Measurements from ENCODE around the gene ABCB4. TPM values are rescaled to one million over a fixed set of nuclear protein-coding genes. Genes with fewer than 3 reads are reported as not detected.

The ABCB4 gene
- total RNA-seq, 1 donor from 2014 or later: 0.48 TPM

DNA sequence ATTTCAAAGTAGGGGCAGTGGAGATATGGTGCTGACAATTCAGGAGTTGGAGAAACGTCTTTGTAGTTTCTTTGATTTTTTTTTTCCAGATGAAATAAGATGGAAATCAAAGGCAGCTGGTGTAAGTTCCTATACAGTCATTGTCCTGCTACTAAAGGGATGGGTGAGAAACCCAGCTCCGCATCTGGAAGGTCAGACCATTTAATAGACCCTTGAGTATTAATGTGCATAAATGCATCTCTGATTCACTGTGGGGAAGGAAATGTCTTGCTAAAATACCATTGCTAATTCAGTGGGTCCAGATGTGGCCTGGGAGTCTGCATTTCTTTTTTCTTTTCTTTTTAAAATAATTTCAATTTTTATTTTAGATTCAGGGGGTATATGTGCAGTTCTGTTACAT is 15.5 kb downstream of the ABCB4 start:
- H3K4me1 ChIP-seq (ENCODE audit: insufficient read depth, low read length): no peaks in the 10 kb centered on the region
- no peaks in the 10 kb centered on the region for H3K36me3 ChIP-seq (ENCODE audit: insufficient read depth, low read length)
- H3K79me2 ChIP-seq (ENCODE audit: insufficient read depth, low read length): no peaks in the 10 kb centered on the region
- no peaks in the 10 kb centered on the region for H3K27me3 ChIP-seq (ENCODE audit: insufficient read depth, low read length)
- FAIRE-seq (no peak), DNase-seq (ENCODE audit: low read depth) (no peak)
- no peaks in the 10 kb centered on the region for H4K20me1 ChIP-seq (ENCODE audit: insufficient read depth, low read length)
- Mint-ChIP-seq H3K27ac (ENCODE audit: unreplicated experiment) (no peak overlapping the region), H3K36me3 (ENCODE audit: low read depth, unreplicated experiment) (no peaks in the 10 kb centered on the region), H3K27me3 (ENCODE audit: low read depth, unreplicated experiment) (no peaks in the 10 kb centered on the region), H3K9me3 (ENCODE audit: unreplicated experiment) (no peaks in the 10 kb centered on the region), H3K4me3 (ENCODE audit: unreplicated experiment) (no peak overlapping the region), H3K4me1 (ENCODE audit: low read depth, unreplicated experiment) (no peaks in the 10 kb centered on the region)
- no peak overlapping the region for H3K4me3 ChIP-seq (ENCODE audit: insufficient read depth, low read depth, low read length)
- no peak overlapping the region for H2AFZ ChIP-seq (ENCODE audit: low read depth, low read length)
- H3K4me2 ChIP-seq (ENCODE audit: low read length): no peak overlapping the region
- H3K27ac ChIP-seq (ENCODE audit: low read depth, low read length): no peak overlapping the region
- no peak overlapping the region for H3K9ac ChIP-seq (ENCODE audit: low read length)
- no peaks in the 10 kb centered on the region for H3K9me3 ChIP-seq (ENCODE audit: insufficient read depth, low read depth, low read length)
- TF ChIP-seq EZH2 (IDR thresholded peaks at IDR 0.05; ENCODE audit: insufficient read depth, low read length): no peak
- TF ChIP-seq, protein P1, sequence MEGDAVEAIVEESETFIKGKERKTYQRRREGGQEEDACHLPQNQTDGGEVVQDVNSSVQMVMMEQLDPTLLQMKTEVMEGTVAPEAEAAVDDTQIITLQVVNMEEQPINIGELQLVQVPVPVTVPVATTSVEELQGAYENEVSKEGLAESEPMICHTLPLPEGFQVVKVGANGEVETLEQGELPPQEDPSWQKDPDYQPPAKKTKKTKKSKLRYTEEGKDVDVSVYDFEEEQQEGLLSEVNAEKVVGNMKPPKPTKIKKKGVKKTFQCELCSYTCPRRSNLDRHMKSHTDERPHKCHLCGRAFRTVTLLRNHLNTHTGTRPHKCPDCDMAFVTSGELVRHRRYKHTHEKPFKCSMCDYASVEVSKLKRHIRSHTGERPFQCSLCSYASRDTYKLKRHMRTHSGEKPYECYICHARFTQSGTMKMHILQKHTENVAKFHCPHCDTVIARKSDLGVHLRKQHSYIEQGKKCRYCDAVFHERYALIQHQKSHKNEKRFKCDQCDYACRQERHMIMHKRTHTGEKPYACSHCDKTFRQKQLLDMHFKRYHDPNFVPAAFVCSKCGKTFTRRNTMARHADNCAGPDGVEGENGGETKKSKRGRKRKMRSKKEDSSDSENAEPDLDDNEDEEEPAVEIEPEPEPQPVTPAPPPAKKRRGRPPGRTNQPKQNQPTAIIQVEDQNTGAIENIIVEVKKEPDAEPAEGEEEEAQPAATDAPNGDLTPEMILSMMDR (IDR thresholded peaks at IDR 0.05; ENCODE audit: insufficient read depth, low read depth, low read length): no peak

DNA sequence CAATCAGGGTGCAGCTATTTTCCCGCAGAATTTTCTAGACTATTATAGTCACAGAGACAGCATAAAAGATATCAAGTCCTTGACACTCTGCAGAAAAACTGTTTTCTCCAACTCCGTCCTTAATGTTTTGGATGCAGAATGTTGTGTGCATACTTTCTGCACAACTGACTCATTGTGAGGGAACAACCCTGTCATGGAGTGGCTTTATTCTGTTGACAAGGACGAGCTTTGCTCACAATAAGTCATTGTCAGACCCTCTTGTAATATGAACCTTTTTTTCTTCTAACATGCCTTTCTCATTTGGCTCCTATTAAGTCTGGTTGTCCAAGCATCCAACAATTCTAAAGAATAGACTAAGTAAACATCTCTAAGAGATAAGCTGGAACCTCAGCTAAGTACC is 17.3 kb downstream of the ABCB4 start:
- DNase-seq (ENCODE audit: low read depth) (no peak), FAIRE-seq (no peak)
- TF ChIP-seq EZH2 (IDR thresholded peaks at IDR 0.05; ENCODE audit: insufficient read depth, low read length): no peak
- TF ChIP-seq, protein P1 (IDR thresholded peaks at IDR 0.05; ENCODE audit: insufficient read depth, low read depth, low read length): no peak
- no peak overlapping the region for H3K27ac Mint-ChIP-seq (ENCODE audit: unreplicated experiment)
- Histone ChIP-seq H3K4me2 (ENCODE audit: low read length) (no peak overlapping the region), H3K4me3 (ENCODE audit: insufficient read depth, low read depth, low read length) (no peak overlapping the region), H3K4me1 (ENCODE audit: insufficient read depth, low read length) (no peaks in the 10 kb centered on the region), H3K36me3 (ENCODE audit: insufficient read depth, low read length) (no peaks in the 10 kb centered on the region), H4K20me1 (ENCODE audit: insufficient read depth, low read length) (no peaks in the 10 kb centered on the region), H3K9ac (ENCODE audit: low read length) (no peak overlapping the region), H3K27me3 (ENCODE audit: insufficient read depth, low read length) (no peaks in the 10 kb centered on the region), H3K79me2 (ENCODE audit: insufficient read depth, low read length) (no peaks in the 10 kb centered on the region), H3K9me3 (ENCODE audit: insufficient read depth, low read depth, low read length) (no peaks in the 10 kb centered on the region), H2AFZ (ENCODE audit: low read depth, low read length) (no peak overlapping the region), H3K27ac (ENCODE audit: low read depth, low read length) (no peak overlapping the region)
- no peaks in the 10 kb centered on the region for H3K36me3 Mint-ChIP-seq (ENCODE audit: low read depth, unreplicated experiment)
- no peaks in the 10 kb centered on the region for H3K4me1 Mint-ChIP-seq (ENCODE audit: low read depth, unreplicated experiment)
- no peak overlapping the region for H3K4me3 Mint-ChIP-seq (ENCODE audit: unreplicated experiment)
- H3K27me3 Mint-ChIP-seq (ENCODE audit: low read depth, unreplicated experiment): no peaks in the 10 kb centered on the region
- H3K9me3 Mint-ChIP-seq (ENCODE audit: unreplicated experiment): no peaks in the 10 kb centered on the region

DNA sequence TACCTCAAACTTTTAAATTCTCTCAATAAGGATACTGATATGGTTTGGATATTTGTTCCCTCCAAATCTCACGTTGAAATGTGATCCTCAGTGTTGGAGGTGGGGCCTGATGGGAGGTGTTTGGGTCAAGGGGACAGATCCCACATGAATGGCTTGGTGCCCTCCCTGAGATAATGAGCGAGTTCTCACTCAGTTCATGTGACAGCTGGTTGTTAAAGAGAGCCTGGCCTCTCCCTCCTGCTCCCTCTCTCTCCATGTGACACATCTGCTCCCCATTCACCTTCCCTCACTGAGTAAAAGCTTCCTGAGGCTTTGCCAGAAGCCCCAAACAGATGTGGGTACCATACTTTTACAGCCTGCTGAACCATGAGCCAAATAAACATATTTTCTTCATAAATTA is 19.2 kb downstream of the ABCB4 start:
- no peaks in the 10 kb centered on the region for H3K4me1 ChIP-seq (ENCODE audit: insufficient read depth, low read length)
- no peaks in the 10 kb centered on the region for H3K9me3 ChIP-seq (ENCODE audit: insufficient read depth, low read depth, low read length)
- no peaks in the 10 kb centered on the region for H3K36me3 Mint-ChIP-seq (ENCODE audit: low read depth, unreplicated experiment)
- FAIRE-seq (no peak), DNase-seq (ENCODE audit: low read depth) (no peak)
- H4K20me1 ChIP-seq (ENCODE audit: insufficient read depth, low read length): no peaks in the 10 kb centered on the region
- TF ChIP-seq EZH2 (IDR thresholded peaks at IDR 0.05; ENCODE audit: insufficient read depth, low read length): no peak
- TF ChIP-seq, protein P1 (IDR thresholded peaks at IDR 0.05; ENCODE audit: insufficient read depth, low read depth, low read length): no peak
- no peak overlapping the region for H2AFZ ChIP-seq (ENCODE audit: low read depth, low read length)
- no peak overlapping the region for H3K4me3 Mint-ChIP-seq (ENCODE audit: unreplicated experiment)
- H3K79me2 ChIP-seq (ENCODE audit: insufficient read depth, low read length): no peaks in the 10 kb centered on the region
- H3K36me3 ChIP-seq (ENCODE audit: insufficient read depth, low read length): no peaks in the 10 kb centered on the region
- H3K27me3 ChIP-seq (ENCODE audit: insufficient read depth, low read length): no peaks in the 10 kb centered on the region
- no peak overlapping the region for H3K27ac ChIP-seq (ENCODE audit: low read depth, low read length)
- H3K4me1 Mint-ChIP-seq (ENCODE audit: low read depth, unreplicated experiment): no peaks in the 10 kb centered on the region
- no peaks in the 10 kb centered on the region for H3K9me3 Mint-ChIP-seq (ENCODE audit: unreplicated experiment)
- no peak overlapping the region for H3K4me3 ChIP-seq (ENCODE audit: insufficient read depth, low read depth, low read length)
- no peak overlapping the region for H3K27ac Mint-ChIP-seq (ENCODE audit: unreplicated experiment)
- H3K4me2 ChIP-seq (ENCODE audit: low read length): no peak overlapping the region
- no peaks in the 10 kb centered on the region for H3K27me3 Mint-ChIP-seq (ENCODE audit: low read depth, unreplicated experiment)
- no peak overlapping the region for H3K9ac ChIP-seq (ENCODE audit: low read length)
